Caco-2 (cell line): ENCODE measurements around the gene ELK4. TPM values are rescaled to one million over a fixed set of nuclear protein-coding genes. Genes with fewer than 3 reads are reported as not detected.

Source experiments
- BruUV-seq: library from RNA; stranded (reverse); fragments of 400-500 nt; replicated peaks from 2 replicates; lab custom pipeline; 2021; lab: Mats Ljungman, UMichigan
- CTCF ChIA-PET: fragments of 300-600 bp; sonication (Branson Sonifier 250); formaldehyde crosslinking; loops from one replicate; lab custom pipeline; 2022; ENCODE audit warnings: antibody characterized with exemption; lab: Charles Lee
- POLR2A ChIA-PET: fragments of 300-600 bp; sonication (Branson Sonifier 250); formaldehyde crosslinking; loops from one replicate; lab custom pipeline; 2022; ENCODE audit warnings: antibody characterized with exemption; lab: Charles Lee
- DNase-seq, 2 experiments: peaks; one replicate each; pipeline versions ENCODE4 v3.0.0 to v3.0.0-alpha.2; 2020 to 2022
- H3K27me3 ChIP-seq: replicated peaks from 2 replicates; pipeline ENCODE4 v1.6.0; 2011; ENCODE audit warnings: low read length; ENCODE audit not compliant: control insufficient read depth, insufficient read depth
- H3K36me3 ChIP-seq: 2 replicates; pipeline ENCODE4 v1.5.1; 2011; ENCODE audit warnings: low read length; ENCODE audit not compliant: control insufficient read depth, insufficient read depth
- H3K4me1 ChIP-seq: fragments of 250-450 bp; sonication (Bioruptor Pico); 2 replicates; pipeline ENCODE4 v1.5.1; 2020; ENCODE audit warnings: mild to moderate bottlenecking
- H3K4me3 ChIP-seq: 2 replicates; pipeline ENCODE4 v1.5.1; 2011; ENCODE audit warnings: low read depth, mild to moderate bottlenecking, control low read depth, low read length
- H3K9me3 ChIP-seq: fragments of 250-450 bp; sonication (Bioruptor Pico); 2 replicates; pipeline ENCODE4 v1.5.1; 2020; ENCODE audit warnings: mild to moderate bottlenecking, moderate library complexity
- H3K27ac Mint-ChIP-seq: one replicate; pipeline ENCODE4 v1.8.0; 2022; ENCODE audit warnings: mixed read lengths; ENCODE audit not compliant: unreplicated experiment
- H3K27me3 Mint-ChIP-seq: one replicate; pipeline ENCODE4 v1.8.0; 2022; ENCODE audit warnings: mixed read lengths; ENCODE audit not compliant: insufficient read depth, unreplicated experiment
- H3K36me3 Mint-ChIP-seq: one replicate; pipeline ENCODE4 v1.8.0; 2022; ENCODE audit warnings: mild to moderate bottlenecking, mixed read lengths; ENCODE audit not compliant: insufficient read depth, unreplicated experiment
- H3K4me1 Mint-ChIP-seq: one replicate; pipeline ENCODE4 v1.8.0; 2022; ENCODE audit warnings: low read depth, mixed read lengths; ENCODE audit not compliant: unreplicated experiment
- H3K4me3 Mint-ChIP-seq: one replicate; pipeline ENCODE4 v1.8.0; 2022; ENCODE audit warnings: mild to moderate bottlenecking, moderate library complexity, mixed read lengths; ENCODE audit not compliant: unreplicated experiment
- H3K9me3 Mint-ChIP-seq: one replicate; pipeline ENCODE4 v1.8.0; 2022; ENCODE audit warnings: mixed read lengths; ENCODE audit not compliant: unreplicated experiment
- CTCF ChIP-seq, 2 experiments: fragments of 200-600 bp in 1 of 2; IDR thresholded peaks; 1 replicate in 1 of 2; 2 replicates in 1 of 2; pipeline versions ENCODE4 v1.5.1 to v1.8.0; 2011 to 2022; ENCODE audit warnings: antibody characterized with exemption in 1 of 2, control low read depth in 1 of 2, inconsistent platforms in 1 of 2, low read depth in 1 of 2, low read length in 1 of 2, mild to moderate bottlenecking in 1 of 2, moderate library complexity in 1 of 2; ENCODE audit not compliant: insufficient read depth in 1 of 2, severe bottlenecking in 1 of 2, unreplicated experiment in 1 of 2
- intact Hi-C: fragments of 100-400 bp; cut with micrococcal nuclease; formaldehyde crosslinking; loops from one replicate; pipeline ENCODE4 v1.10.0; 2022; ENCODE audit not compliant: unreplicated experiment
- total RNA-seq: library from RNA; stranded (reverse); gene quantifications from 2 replicates; pipeline ENCODE4 v1.2.3, GENCODE V29; 2022

The ELK4 gene
- total RNA-seq, 1 experiment from 2014 or later = 14.4 TPM

- peak in 1 of 2 experiments; percentile 17 for DNase-seq
- H3K4me3 Mint-ChIP-seq = no peak overlapping the region
- H3K27me3 Mint-ChIP-seq = peaks cover 33% of the 10 kb centered on the region
- BruUV-seq = no TSS peak
- intact Hi-C loops = no loop called here
- H3K27me3 ChIP-seq = peaks cover 16% of the 10 kb centered on the region
- no peaks in the 10 kb centered on the region for H3K9me3 Mint-ChIP-seq
- no peaks in the 10 kb centered on the region for H3K9me3 ChIP-seq
- no peak for TF ChIP-seq CTCF (IDR thresholded peaks at IDR 0.05; ENCODE audit: insufficient read depth in 1 of 2, low read depth in 1 of 2, low read length in 1 of 2, severe bottlenecking in 1 of 2, unreplicated experiment in 1 of 2)
- CTCF ChIA-PET = no interaction called here
- POLR2A ChIA-PET = no interaction called here
- H3K4me3 ChIP-seq = no peak overlapping the region
- no peaks in the 10 kb centered on the region for H3K36me3 ChIP-seq
- H3K27ac Mint-ChIP-seq = no peak overlapping the region
- no peaks in the 10 kb centered on the region for H3K36me3 Mint-ChIP-seq
- H3K4me1 Mint-ChIP-seq = peaks cover 17% of the 10 kb centered on the region
- H3K4me1 ChIP-seq = peaks cover 8% of the 10 kb centered on the region
These were observed 63.7 kb downstream of the ELK4 start for GRCh38 chr1:205568135-205568468.

GRCh38 chr1:205567716-205568115 is 64.1 kb downstream of the ELK4 start:
- peaks cover 16% of the 10 kb centered on the region for H3K27me3 ChIP-seq
- no peaks in the 10 kb centered on the region for H3K36me3 Mint-ChIP-seq
- H3K36me3 ChIP-seq = no peaks in the 10 kb centered on the region
- no peak overlapping the region for H3K27ac Mint-ChIP-seq
- TF ChIP-seq CTCF (IDR thresholded peaks at IDR 0.05; ENCODE audit: insufficient read depth in 1 of 2, low read depth in 1 of 2, low read length in 1 of 2, severe bottlenecking in 1 of 2, unreplicated experiment in 1 of 2) = no peak
- intact Hi-C loops = no loop called here
- POLR2A ChIA-PET = no interaction called here
- H3K9me3 ChIP-seq = no peaks in the 10 kb centered on the region
- CTCF ChIA-PET = interaction anchor here (0.9 kb wide), 1 partner anchor 90 kb away, joined by 5 read pairs; no protein-coding TSS in a partner anchor
- H3K4me1 Mint-ChIP-seq = peaks cover 17% of the 10 kb centered on the region
- no peak overlapping the region for H3K4me3 ChIP-seq
- no TSS peak for BruUV-seq
- H3K9me3 Mint-ChIP-seq = no peaks in the 10 kb centered on the region
- peaks cover 8% of the 10 kb centered on the region for H3K4me1 ChIP-seq
- peaks cover 33% of the 10 kb centered on the region for H3K27me3 Mint-ChIP-seq
- DNase-seq = peak in 1 of 2 experiments; percentile 22
- no peak overlapping the region for H3K4me3 Mint-ChIP-seq

- TF ChIP-seq CTCF (IDR thresholded peaks at IDR 0.05; ENCODE audit: insufficient read depth in 1 of 2, low read depth in 1 of 2, low read length in 1 of 2, severe bottlenecking in 1 of 2, unreplicated experiment in 1 of 2) = no peak
- POLR2A ChIA-PET = no interaction called here
- no peak overlapping the region for H3K27ac Mint-ChIP-seq
- H3K4me1 Mint-ChIP-seq = peaks cover 17% of the 10 kb centered on the region
- Histone ChIP-seq H3K36me3 (no peaks in the 10 kb centered on the region), H3K27me3 (peaks cover 14% of the 10 kb centered on the region), H3K4me3 (no peak overlapping the region), H3K4me1 (peaks cover 8% of the 10 kb centered on the region), H3K9me3 (0 out of 2 replicates have a peak, but pooled peaks cover 4% of the 10 kb centered on the region)
- intact Hi-C loops = no loop called here
- peaks cover 14% of the 10 kb centered on the region for H3K9me3 Mint-ChIP-seq
- no TSS peak for BruUV-seq
- H3K4me3 Mint-ChIP-seq = no peak overlapping the region
- DNase-seq = peak; percentile 46 to 61
- H3K27me3 Mint-ChIP-seq = peaks cover 28% of the 10 kb centered on the region
- CTCF ChIA-PET = interaction anchor here (0.6 to 1.0 kb wide), 4 partner anchors 14 to 80 kb away, joined by 4 to 9 read pairs (median 5); partner anchors contain the start of gene ELK4
- H3K36me3 Mint-ChIP-seq = no peaks in the 10 kb centered on the region
These were observed 66.0 kb downstream of the ELK4 start for GRCh38 chr1:205565799-205566198.
